Keratinocyte (primary cell): ENCODE measurements around the gene ANKRD23. TPM values are rescaled to one million over a fixed set of nuclear protein-coding genes. Genes with fewer than 3 reads are reported as not detected.

ENCODE experiments used
- DNase-seq: peaks from one replicate; pipeline ENCODE4 v3.0.0-alpha.2; 2011; ENCODE audit warnings: low read depth, missing footprints, low spot score
- FAIRE-seq: peaks from 2 replicates; lab custom pipeline; 2011; peaks lifted over from hg19 to GRCh38; lab: Jason Lieb, UNC
- H2AFZ ChIP-seq: 2 replicates; pipeline ENCODE4 v1.6.0; 2012; ENCODE audit warnings: low read length, control low read depth, inconsistent platforms; ENCODE audit not compliant: control insufficient read depth
- H3K27ac ChIP-seq: 2 replicates; pipeline ENCODE4 v1.5.1; 2011; ENCODE audit warnings: low read length; ENCODE audit not compliant: control insufficient read depth, insufficient read depth
- H3K27me3 ChIP-seq: 3 replicates; pipeline ENCODE4 v1.6.0; 2011; ENCODE audit warnings: low read length; ENCODE audit not compliant: control insufficient read depth, insufficient read depth; ENCODE audit errors: extremely low read depth
- H3K36me3 ChIP-seq, 2 experiments: 2 replicates in 1 of 2; 3 replicates in 1 of 2; pipeline ENCODE4 v1.5.1; 2011; ENCODE audit warnings: low read length in 2 of 2, mild to moderate bottlenecking in 1 of 2; ENCODE audit not compliant: control insufficient read depth in 2 of 2, insufficient read depth in 2 of 2; ENCODE audit errors: extremely low read depth in 1 of 2
- H3K4me1 ChIP-seq: 3 replicates; pipeline ENCODE4 v1.5.1; 2011; ENCODE audit warnings: low read length; ENCODE audit not compliant: control insufficient read depth, insufficient read depth; ENCODE audit errors: extremely low read depth
- H3K4me2 ChIP-seq: 3 replicates; pipeline ENCODE4 v1.6.0; 2011; ENCODE audit warnings: low read depth, low read length; ENCODE audit not compliant: control insufficient read depth, insufficient read depth; ENCODE audit errors: extremely low read depth
- H3K4me3 ChIP-seq, 3 experiments: fragments of 200-600 bp in 1 of 3; sonication (generic) in 1 of 3; 2 replicates in 2 of 3; 3 replicates in 1 of 3; pipeline ENCODE4 v1.5.1; 2011 to 2016; ENCODE audit warnings: low read length in 3 of 3, mild to moderate bottlenecking in 3 of 3, control low read depth in 2 of 3, inconsistent platforms in 1 of 3, low read depth in 1 of 3, mixed read lengths in 1 of 3, mixed run types in 1 of 3, moderate library complexity in 1 of 3; ENCODE audit not compliant: control insufficient read depth in 2 of 3, insufficient read depth in 2 of 3; ENCODE audit errors: extremely low read depth in 1 of 3
- H3K79me2 ChIP-seq: 2 replicates; pipeline ENCODE4 v1.6.0; 2012; ENCODE audit warnings: low read length; ENCODE audit not compliant: control insufficient read depth, insufficient read depth
- H3K9ac ChIP-seq: 3 replicates; pipeline ENCODE4 v1.6.0; 2011; ENCODE audit warnings: low read length; ENCODE audit not compliant: control insufficient read depth, insufficient read depth; ENCODE audit errors: extremely low read depth
- H3K9me1 ChIP-seq: 3 replicates; pipeline ENCODE4 v1.6.0; 2011; ENCODE audit warnings: low read length; ENCODE audit not compliant: control insufficient read depth, insufficient read depth; ENCODE audit errors: extremely low read depth
- H3K9me3 ChIP-seq: 2 replicates; pipeline ENCODE4 v1.5.1; 2012; ENCODE audit warnings: low read depth, low read length; ENCODE audit not compliant: control insufficient read depth
- H4K20me1 ChIP-seq: 3 replicates; pipeline ENCODE4 v1.6.0; 2011; ENCODE audit warnings: low read length; ENCODE audit not compliant: control insufficient read depth, insufficient read depth; ENCODE audit errors: extremely low read depth
- EZH2 ChIP-seq: IDR thresholded peaks from one replicate; pipeline ENCODE4 v1.6.1; 2012; ENCODE audit warnings: inconsistent platforms, mild to moderate bottlenecking, low read length, moderate library complexity
- dilution Hi-C: fragments of 300-500 bp; cut with MboI; formaldehyde crosslinking; loops from one replicate; pipeline ENCODE4 v1.7.0; 2020; ENCODE audit warnings: low sequenced_read_pairs; ENCODE audit not compliant: extremely low pct_ligation_motif_present
- polyA plus RNA-seq, 5 experiments: library from polyadenylated mRNA; depleted of rRNA in 3 of 5; stranded (reverse) in 3 of 5; stranded (forward) in 1 of 5; unstranded in 1 of 5; fragments of >200 nt; gene quantifications; 1 replicate in 1 of 5; 2 replicates in 3 of 5; 3 replicates in 1 of 5; pipeline versions ENCODE4 v1.2.1 to v1.2.3, GENCODE V29; 2011 to 2012; ENCODE audit warnings: missing spikeins in 2 of 5, low read depth in 1 of 5, low replicate concordance in 1 of 5
- TF ChIP-seq, protein P1 (sequence below), 3 experiments: IDR thresholded peaks in 1 of 3; conservative IDR thresholded peaks in 1 of 3; optimal IDR thresholded peaks in 1 of 3; 2 replicates in 2 of 3; 3 replicates in 1 of 3; pipeline versions ENCODE3 to v1.5.1; 2011; ENCODE audit warnings: low read length in 3 of 3, mild to moderate bottlenecking in 3 of 3, moderate library complexity in 2 of 3, control low read depth in 1 of 3, inconsistent platforms in 1 of 3; ENCODE audit not compliant: insufficient read depth in 2 of 3; ENCODE audit errors: extremely low read depth in 1 of 3

ANKRD23 gene
- polyA plus RNA-seq, 1 donor (not counting 4 experiments of a cell fraction or from before 2014, with no cell fraction given): 1.4 TPM

DNA sequence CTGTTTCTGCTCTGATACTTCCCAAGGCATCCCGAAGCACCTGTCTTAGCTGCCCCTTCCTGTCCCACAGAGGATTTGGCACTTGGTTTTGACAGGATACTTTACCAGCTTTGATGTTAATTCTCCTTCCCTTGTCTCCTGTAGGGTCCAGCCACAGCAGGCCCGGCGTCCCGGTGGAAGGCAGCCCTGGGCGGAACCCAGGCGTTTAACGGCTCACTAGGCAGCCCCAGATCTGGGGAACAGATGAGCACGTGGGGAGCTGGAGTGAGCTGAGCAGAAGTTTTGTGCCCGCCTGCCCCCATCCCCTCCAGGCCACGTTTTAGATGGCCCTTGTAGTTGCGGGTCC lies 11.4 kb downstream of the ANKRD23 start:
- H3K79me2 ChIP-seq: no peaks in the 10 kb centered on the region
- H3K4me2 ChIP-seq: no peak overlapping the region
- H3K4me1 ChIP-seq: no peaks in the 10 kb centered on the region
- no peak overlapping the region for H2AFZ ChIP-seq
- H3K9me3 ChIP-seq: no peaks in the 10 kb centered on the region
- H4K20me1 ChIP-seq: no peaks in the 10 kb centered on the region
- FAIRE-seq (no peak), DNase-seq (no peak)
- H3K36me3 ChIP-seq: peaks cover 6 to 18% of the 10 kb centered on the region in 2 experiments
- no peaks in the 10 kb centered on the region for H3K9me1 ChIP-seq
- no peaks in the 10 kb centered on the region for H3K27me3 ChIP-seq
- dilution Hi-C loops: no loop called here
- TF ChIP-seq EZH2: no peak
- TF ChIP-seq, protein P1, sequence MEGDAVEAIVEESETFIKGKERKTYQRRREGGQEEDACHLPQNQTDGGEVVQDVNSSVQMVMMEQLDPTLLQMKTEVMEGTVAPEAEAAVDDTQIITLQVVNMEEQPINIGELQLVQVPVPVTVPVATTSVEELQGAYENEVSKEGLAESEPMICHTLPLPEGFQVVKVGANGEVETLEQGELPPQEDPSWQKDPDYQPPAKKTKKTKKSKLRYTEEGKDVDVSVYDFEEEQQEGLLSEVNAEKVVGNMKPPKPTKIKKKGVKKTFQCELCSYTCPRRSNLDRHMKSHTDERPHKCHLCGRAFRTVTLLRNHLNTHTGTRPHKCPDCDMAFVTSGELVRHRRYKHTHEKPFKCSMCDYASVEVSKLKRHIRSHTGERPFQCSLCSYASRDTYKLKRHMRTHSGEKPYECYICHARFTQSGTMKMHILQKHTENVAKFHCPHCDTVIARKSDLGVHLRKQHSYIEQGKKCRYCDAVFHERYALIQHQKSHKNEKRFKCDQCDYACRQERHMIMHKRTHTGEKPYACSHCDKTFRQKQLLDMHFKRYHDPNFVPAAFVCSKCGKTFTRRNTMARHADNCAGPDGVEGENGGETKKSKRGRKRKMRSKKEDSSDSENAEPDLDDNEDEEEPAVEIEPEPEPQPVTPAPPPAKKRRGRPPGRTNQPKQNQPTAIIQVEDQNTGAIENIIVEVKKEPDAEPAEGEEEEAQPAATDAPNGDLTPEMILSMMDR (optimal IDR thresholded peaks at IDR 0.05 in 1 of 3, IDR thresholded peaks at IDR 0.05 in 1 of 3, conservative IDR thresholded peaks at IDR 0.05 in 1 of 3; ENCODE audit: extremely low read depth in 1 of 3, insufficient read depth in 2 of 3, low read length in 3 of 3): no peak
- no peak overlapping the region for H3K27ac ChIP-seq
- H3K4me3 ChIP-seq: no peak overlapping the region
- H3K9ac ChIP-seq: no peak overlapping the region

DNA sequence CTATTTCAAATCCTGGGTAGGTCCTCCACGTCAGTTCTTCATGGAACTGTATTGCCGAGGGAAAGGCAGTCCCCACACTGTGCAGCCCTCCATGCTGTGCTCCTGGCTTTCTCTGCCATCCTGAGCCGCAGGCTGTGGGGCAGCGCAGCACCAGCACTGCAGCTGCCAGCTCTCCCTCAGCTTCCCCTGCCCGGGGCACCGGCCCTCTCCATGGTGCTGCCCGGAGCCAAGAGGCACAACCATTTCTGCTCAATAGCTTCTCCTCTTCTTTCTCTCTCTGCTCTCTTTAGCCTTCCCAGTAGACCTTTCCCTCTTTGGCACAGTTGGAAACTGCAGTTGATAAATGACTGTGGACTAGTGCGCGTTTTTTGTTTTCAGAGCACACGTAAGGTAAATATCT lies 12.1 kb downstream of the ANKRD23 start:
- FAIRE-seq (no peak), DNase-seq (no peak)
- H3K27ac ChIP-seq: no peak overlapping the region
- H3K4me3 ChIP-seq: no peak overlapping the region
- no peaks in the 10 kb centered on the region for H3K27me3 ChIP-seq
- H4K20me1 ChIP-seq: no peaks in the 10 kb centered on the region
- H3K36me3 ChIP-seq: peaks cover 6 to 18% of the 10 kb centered on the region in 2 experiments
- no peaks in the 10 kb centered on the region for H3K9me1 ChIP-seq
- no peak overlapping the region for H2AFZ ChIP-seq
- TF ChIP-seq EZH2: no peak
- no peak overlapping the region for H3K9ac ChIP-seq
- H3K4me1 ChIP-seq: no peaks in the 10 kb centered on the region
- dilution Hi-C loops: no loop called here
- no peaks in the 10 kb centered on the region for H3K79me2 ChIP-seq
- no peaks in the 10 kb centered on the region for H3K9me3 ChIP-seq
- no peak overlapping the region for H3K4me2 ChIP-seq

DNA sequence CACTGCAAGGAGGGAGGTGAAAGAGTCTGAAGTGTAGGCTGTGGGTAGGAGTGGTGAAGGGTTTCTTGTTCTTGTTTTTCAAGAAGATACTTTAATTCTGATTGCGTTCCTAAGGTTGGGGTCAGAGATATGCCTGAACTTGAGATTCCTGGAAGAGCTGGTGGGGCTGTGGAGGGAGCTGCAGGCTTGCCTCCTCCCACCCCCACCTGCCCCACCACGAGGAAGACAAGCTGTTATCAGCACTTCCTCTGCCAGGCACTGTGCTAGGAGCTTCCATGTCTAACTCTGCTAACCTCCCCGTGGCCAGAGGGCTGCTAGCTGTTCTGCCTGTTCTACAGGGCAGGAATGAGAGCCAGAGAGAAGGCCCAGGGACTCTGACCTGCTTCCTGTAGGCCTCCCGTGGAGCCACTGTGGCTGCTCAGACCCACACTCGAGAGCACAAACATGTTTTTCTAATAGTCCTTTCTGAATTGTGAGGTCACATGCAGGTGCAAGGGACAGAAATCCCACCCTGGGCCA lies 13.7 kb downstream of the ANKRD23 start:
- FAIRE-seq (no peak), DNase-seq (no peak)
- TF ChIP-seq, protein P1 (optimal IDR thresholded peaks at IDR 0.05 in 1 of 3, IDR thresholded peaks at IDR 0.05 in 1 of 3, conservative IDR thresholded peaks at IDR 0.05 in 1 of 3; ENCODE audit: extremely low read depth in 1 of 3, insufficient read depth in 2 of 3, low read length in 3 of 3): no peak
- TF ChIP-seq EZH2: no peak
- no peaks in the 10 kb centered on the region for H3K27me3 ChIP-seq
- H3K4me2 ChIP-seq: no peak overlapping the region
- no peak overlapping the region for H3K4me3 ChIP-seq
- dilution Hi-C loops: no loop called here
- H3K9me1 ChIP-seq: no peaks in the 10 kb centered on the region
- no peaks in the 10 kb centered on the region for H3K9me3 ChIP-seq
- H2AFZ ChIP-seq: no peak overlapping the region
- H3K79me2 ChIP-seq: no peaks in the 10 kb centered on the region
- no peak overlapping the region for H3K27ac ChIP-seq
- no peak overlapping the region for H3K9ac ChIP-seq
- no peaks in the 10 kb centered on the region for H4K20me1 ChIP-seq
- peaks cover 6 to 20% of the 10 kb centered on the region in 2 experiments for H3K36me3 ChIP-seq
- H3K4me1 ChIP-seq: no peaks in the 10 kb centered on the region
